SK-N-SH treated with all-trans-retinoic acid at 6 μM for 48 hours (cell line): ENCODE measurements around the gene MUC2.

ENCODE experiments used
- ATAC-seq: fragments of 200-7000 bp; cut with Tn5 transposase; 3 replicates; pipeline ENCODE4 v1.9.1; 2020; ENCODE audit warnings: mild to moderate bottlenecking, moderate library complexity
- ARNTL ChIP-seq: fragments of 450-650 bp; formaldehyde crosslinking; IDR thresholded peaks from 2 replicates; pipeline ENCODE4 v1.5.0; 2020; ENCODE audit warnings: low read depth, mild to moderate bottlenecking, moderate library complexity, borderline replicate concordance
- CSDC2 ChIP-seq: fragments of 250-450 bp; sonication (Bioruptor Pico); IDR thresholded peaks from 2 replicates; pipeline ENCODE4 v1.5.0; 2020; ENCODE audit warnings: mild to moderate bottlenecking, moderate library complexity
- ESRRG ChIP-seq: fragments of 250-450 bp; sonication (Bioruptor Pico); IDR thresholded peaks from 2 replicates; pipeline ENCODE4 v1.6.1; 2021; ENCODE audit warnings: mild to moderate bottlenecking
- GLIS3 ChIP-seq: fragments of 250-450 bp; sonication (Bioruptor Pico); IDR thresholded peaks from 2 replicates; pipeline ENCODE4 v1.5.0; 2020; ENCODE audit warnings: mild to moderate bottlenecking, moderate library complexity
- ISL1 ChIP-seq: fragments of 250-450 bp; sonication (Bioruptor Pico); IDR thresholded peaks from 2 replicates; pipeline ENCODE4 v2.1.2; 2022; ENCODE audit warnings: mild to moderate bottlenecking, moderate library complexity
- OSR1 ChIP-seq: fragments of 250-450 bp; sonication (Bioruptor Pico); IDR thresholded peaks from 2 replicates; pipeline ENCODE4 v1.8.0; 2022; ENCODE audit warnings: moderate library complexity, mild to moderate bottlenecking, inconsistent platforms
- PPARA ChIP-seq: fragments of 250-450 bp; sonication (Bioruptor Pico); IDR thresholded peaks from 2 replicates; pipeline ENCODE4 v1.5.0; 2020; ENCODE audit warnings: mild to moderate bottlenecking, borderline replicate concordance
- RARB ChIP-seq: fragments of 250-450 bp; sonication (Bioruptor Pico); IDR thresholded peaks from 2 replicates; pipeline ENCODE4 v1.8.0; 2021; ENCODE audit warnings: mild to moderate bottlenecking, moderate library complexity
- SNAI2 ChIP-seq: fragments of 250-450 bp; sonication (Bioruptor Pico); IDR thresholded peaks from 2 replicates; pipeline ENCODE4 v1.5.0; 2020; ENCODE audit warnings: mild to moderate bottlenecking, moderate library complexity
- TOX ChIP-seq: fragments of 250-450 bp; sonication (Bioruptor Pico); IDR thresholded peaks from 2 replicates; pipeline ENCODE4 v1.8.0; 2021; ENCODE audit warnings: mild to moderate bottlenecking, moderate library complexity, borderline replicate concordance
- ZC3H10 ChIP-seq: fragments of 250-450 bp; sonication (Bioruptor Pico); IDR thresholded peaks from 2 replicates; pipeline ENCODE4 v1.5.1; 2021; ENCODE audit warnings: mild to moderate bottlenecking, moderate library complexity
- ZFP3 ChIP-seq: fragments of 250-450 bp; sonication (Bioruptor Pico); IDR thresholded peaks from 2 replicates; pipeline ENCODE4 v1.5.0; 2020; ENCODE audit warnings: mild to moderate bottlenecking, moderate library complexity
- ZFP30 ChIP-seq: fragments of 450-650 bp; formaldehyde crosslinking; IDR thresholded peaks from 2 replicates; pipeline ENCODE4 v1.5.0; 2022; ENCODE audit warnings: mild to moderate bottlenecking, moderate library complexity
- ZNF70 ChIP-seq: fragments of 450-650 bp; formaldehyde crosslinking; IDR thresholded peaks from 2 replicates; pipeline ENCODE4 v1.5.0; 2020; ENCODE audit warnings: mild to moderate bottlenecking, moderate library complexity
- ZNF8 ChIP-seq: fragments of 450-650 bp; formaldehyde crosslinking; IDR thresholded peaks from 2 replicates; pipeline ENCODE4 v1.5.0; 2020; ENCODE audit warnings: mild to moderate bottlenecking, moderate library complexity
- TF ChIP-seq, protein P1 (sequence below): fragments of 250-450 bp; sonication (Bioruptor Pico); IDR thresholded peaks from 2 replicates; pipeline ENCODE4 v1.8.0; 2021; ENCODE audit warnings: low read depth, mild to moderate bottlenecking, moderate library complexity, borderline replicate concordance
- TF ChIP-seq, protein P2 (sequence below): fragments of 250-450 bp; sonication (Bioruptor Pico); IDR thresholded peaks from 2 replicates; pipeline ENCODE4 v1.5.1; 2020; ENCODE audit warnings: low read depth, mild to moderate bottlenecking, moderate library complexity
- TF ChIP-seq, protein P3 (sequence below): fragments of 250-450 bp; sonication (Bioruptor Pico); IDR thresholded peaks from 2 replicates; pipeline ENCODE4 v1.8.0; 2020; ENCODE audit warnings: mild to moderate bottlenecking, moderate library complexity, borderline replicate concordance
- TF ChIP-seq, protein P4 (sequence below): fragments of 250-450 bp; sonication (Bioruptor Pico); IDR thresholded peaks from 2 replicates; pipeline ENCODE4 v1.5.1; 2021; ENCODE audit warnings: mild to moderate bottlenecking, moderate library complexity
- TF ChIP-seq, protein P5 (sequence below): fragments of 250-450 bp; sonication (Bioruptor Pico); IDR thresholded peaks from 2 replicates; pipeline ENCODE4 v1.5.0; 2020; ENCODE audit warnings: mild to moderate bottlenecking, moderate library complexity

Gene MUC2

DNA sequence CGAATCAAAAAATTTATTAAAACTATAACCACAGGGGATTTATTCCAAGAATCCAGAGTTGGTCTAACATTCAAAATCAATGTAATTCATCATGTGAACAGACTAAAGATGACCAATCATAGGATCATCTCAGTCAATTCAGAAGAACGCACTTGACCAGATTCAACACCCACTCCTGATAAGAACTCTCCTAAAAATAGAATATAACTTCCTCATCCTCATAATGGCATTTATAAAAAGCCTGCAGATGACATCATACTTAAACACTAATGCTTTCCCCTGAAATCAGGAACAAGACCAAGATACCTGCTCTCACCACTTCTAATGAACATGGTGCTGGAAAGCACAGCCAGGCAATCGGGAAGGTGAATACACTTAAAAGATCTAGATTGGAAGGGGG lies 10.5 kb upstream of the MUC2 start:
- no peak for ATAC-seq
- TF ChIP-seq ESRRG (CRISPR knock-in tag), result no peak
- TF ChIP-seq, protein P1, sequence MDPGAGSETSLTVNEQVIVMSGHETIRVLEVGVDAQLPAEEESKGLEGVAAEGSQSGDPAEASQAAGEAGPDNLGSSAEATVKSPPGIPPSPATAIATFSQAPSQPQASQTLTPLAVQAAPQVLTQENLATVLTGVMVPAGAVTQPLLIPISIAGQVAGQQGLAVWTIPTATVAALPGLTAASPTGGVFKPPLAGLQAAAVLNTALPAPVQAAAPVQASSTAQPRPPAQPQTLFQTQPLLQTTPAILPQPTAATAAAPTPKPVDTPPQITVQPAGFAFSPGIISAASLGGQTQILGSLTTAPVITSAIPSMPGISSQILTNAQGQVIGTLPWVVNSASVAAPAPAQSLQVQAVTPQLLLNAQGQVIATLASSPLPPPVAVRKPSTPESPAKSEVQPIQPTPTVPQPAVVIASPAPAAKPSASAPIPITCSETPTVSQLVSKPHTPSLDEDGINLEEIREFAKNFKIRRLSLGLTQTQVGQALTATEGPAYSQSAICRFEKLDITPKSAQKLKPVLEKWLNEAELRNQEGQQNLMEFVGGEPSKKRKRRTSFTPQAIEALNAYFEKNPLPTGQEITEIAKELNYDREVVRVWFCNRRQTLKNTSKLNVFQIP, result no peak
- TF ChIP-seq, protein P2, sequence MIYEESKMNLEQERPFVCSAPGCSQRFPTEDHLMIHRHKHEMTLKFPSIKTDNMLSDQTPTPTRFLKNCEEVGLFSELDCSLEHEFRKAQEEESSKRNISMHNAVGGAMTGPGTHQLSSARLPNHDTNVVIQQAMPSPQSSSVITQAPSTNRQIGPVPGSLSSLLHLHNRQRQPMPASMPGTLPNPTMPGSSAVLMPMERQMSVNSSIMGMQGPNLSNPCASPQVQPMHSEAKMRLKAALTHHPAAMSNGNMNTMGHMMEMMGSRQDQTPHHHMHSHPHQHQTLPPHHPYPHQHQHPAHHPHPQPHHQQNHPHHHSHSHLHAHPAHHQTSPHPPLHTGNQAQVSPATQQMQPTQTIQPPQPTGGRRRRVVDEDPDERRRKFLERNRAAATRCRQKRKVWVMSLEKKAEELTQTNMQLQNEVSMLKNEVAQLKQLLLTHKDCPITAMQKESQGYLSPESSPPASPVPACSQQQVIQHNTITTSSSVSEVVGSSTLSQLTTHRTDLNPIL (CRISPR knock-in tag), result no peak
- TF ChIP-seq, protein P3, sequence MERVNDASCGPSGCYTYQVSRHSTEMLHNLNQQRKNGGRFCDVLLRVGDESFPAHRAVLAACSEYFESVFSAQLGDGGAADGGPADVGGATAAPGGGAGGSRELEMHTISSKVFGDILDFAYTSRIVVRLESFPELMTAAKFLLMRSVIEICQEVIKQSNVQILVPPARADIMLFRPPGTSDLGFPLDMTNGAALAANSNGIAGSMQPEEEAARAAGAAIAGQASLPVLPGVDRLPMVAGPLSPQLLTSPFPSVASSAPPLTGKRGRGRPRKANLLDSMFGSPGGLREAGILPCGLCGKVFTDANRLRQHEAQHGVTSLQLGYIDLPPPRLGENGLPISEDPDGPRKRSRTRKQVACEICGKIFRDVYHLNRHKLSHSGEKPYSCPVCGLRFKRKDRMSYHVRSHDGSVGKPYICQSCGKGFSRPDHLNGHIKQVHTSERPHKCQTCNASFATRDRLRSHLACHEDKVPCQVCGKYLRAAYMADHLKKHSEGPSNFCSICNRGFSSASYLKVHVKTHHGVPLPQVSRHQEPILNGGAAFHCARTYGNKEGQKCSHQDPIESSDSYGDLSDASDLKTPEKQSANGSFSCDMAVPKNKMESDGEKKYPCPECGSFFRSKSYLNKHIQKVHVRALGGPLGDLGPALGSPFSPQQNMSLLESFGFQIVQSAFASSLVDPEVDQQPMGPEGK (CRISPR knock-in tag), result no peak
- no peak for TF ChIP-seq ARNTL (CRISPR knock-in tag)
- TF ChIP-seq, all 23 proteins: peak for 0

DNA sequence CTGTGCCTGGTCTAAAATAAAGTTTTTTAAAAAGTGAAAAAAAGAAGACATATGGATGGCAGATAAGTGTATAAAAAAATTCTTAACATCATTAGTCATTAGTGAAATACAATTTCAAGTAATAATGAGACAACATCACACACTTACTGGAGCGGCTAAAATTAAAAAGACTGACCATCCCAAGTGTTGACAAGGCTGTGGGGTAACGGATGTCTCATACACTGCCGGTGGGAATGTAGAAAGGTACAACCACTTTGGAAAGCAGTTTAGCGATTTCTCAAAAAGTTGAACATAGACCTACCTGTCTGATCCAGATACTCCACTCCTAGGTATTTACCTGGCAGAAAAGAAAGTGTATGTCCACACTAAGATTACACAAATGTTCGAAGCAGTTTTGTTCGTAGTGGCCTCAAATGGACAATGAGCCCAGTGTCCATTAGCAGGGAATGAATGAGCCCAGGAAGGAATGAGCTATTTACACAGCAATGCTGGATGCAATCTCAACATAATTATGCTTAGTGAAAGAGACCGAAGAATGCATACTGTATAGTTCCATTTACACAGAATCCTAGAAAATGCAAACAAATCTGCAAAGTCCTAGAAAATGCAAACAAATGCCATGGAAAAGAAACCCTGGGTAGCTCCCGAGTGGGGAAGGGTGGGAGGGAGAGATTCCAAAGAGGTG lies 6.7 kb upstream of the MUC2 start:
- ATAC-seq, result no peak
- TF ChIP-seq, protein P2 (CRISPR knock-in tag), result no peak
- no peak for TF ChIP-seq ZFP3 (CRISPR knock-in tag)
- no peak for TF ChIP-seq ESRRG (CRISPR knock-in tag)
- TF ChIP-seq, protein P3 (CRISPR knock-in tag), result no peak
- TF ChIP-seq ZNF8 (CRISPR knock-in tag), result no peak
- no peak for TF ChIP-seq ISL1 (CRISPR knock-in tag)
- TF ChIP-seq PPARA, result no peak
- no peak for TF ChIP-seq SNAI2
- TF ChIP-seq ZC3H10 (CRISPR knock-in tag), result no peak
- no peak for TF ChIP-seq OSR1 (CRISPR knock-in tag)

DNA sequence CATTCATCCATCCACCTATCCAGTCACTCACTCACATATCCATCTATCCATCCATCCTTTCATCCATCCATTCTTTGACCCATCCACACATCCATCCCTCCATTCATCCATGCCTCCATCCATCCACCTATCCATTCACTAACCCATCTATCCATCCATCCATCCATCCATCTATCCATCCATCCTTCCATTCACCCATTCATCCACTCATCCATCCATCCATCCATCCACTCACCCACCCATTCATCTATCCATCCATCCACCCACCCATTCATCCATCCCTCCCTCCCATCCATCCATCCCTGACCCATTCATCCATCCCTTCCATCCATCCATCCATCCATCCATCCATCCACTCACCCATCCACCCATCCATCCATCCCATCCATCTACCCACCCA lies 4.9 kb upstream of the MUC2 start:
- ATAC-seq, result no peak
- TF ChIP-seq, protein P4, sequence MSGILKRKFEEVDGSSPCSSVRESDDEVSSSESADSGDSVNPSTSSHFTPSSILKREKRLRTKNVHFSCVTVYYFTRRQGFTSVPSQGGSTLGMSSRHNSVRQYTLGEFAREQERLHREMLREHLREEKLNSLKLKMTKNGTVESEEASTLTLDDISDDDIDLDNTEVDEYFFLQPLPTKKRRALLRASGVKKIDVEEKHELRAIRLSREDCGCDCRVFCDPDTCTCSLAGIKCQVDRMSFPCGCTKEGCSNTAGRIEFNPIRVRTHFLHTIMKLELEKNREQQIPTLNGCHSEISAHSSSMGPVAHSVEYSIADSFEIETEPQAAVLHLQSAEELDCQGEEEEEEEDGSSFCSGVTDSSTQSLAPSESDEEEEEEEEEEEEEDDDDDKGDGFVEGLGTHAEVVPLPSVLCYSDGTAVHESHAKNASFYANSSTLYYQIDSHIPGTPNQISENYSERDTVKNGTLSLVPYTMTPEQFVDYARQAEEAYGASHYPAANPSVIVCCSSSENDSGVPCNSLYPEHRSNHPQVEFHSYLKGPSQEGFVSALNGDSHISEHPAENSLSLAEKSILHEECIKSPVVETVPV (CRISPR knock-in tag), result no peak
- TF ChIP-seq ZNF8 (CRISPR knock-in tag) (no peak), CSDC2 (CRISPR knock-in tag) (no peak), OSR1 (CRISPR knock-in tag) (no peak), TOX (CRISPR knock-in tag) (no peak), GLIS3 (no peak), PPARA (no peak), ZFP30 (CRISPR knock-in tag) (no peak), ZC3H10 (CRISPR knock-in tag) (no peak), ARNTL (CRISPR knock-in tag) (no peak), RARB (no peak), ZNF70 (no peak), ZFP3 (CRISPR knock-in tag) (no peak), SNAI2 (no peak)
- TF ChIP-seq, protein P5, sequence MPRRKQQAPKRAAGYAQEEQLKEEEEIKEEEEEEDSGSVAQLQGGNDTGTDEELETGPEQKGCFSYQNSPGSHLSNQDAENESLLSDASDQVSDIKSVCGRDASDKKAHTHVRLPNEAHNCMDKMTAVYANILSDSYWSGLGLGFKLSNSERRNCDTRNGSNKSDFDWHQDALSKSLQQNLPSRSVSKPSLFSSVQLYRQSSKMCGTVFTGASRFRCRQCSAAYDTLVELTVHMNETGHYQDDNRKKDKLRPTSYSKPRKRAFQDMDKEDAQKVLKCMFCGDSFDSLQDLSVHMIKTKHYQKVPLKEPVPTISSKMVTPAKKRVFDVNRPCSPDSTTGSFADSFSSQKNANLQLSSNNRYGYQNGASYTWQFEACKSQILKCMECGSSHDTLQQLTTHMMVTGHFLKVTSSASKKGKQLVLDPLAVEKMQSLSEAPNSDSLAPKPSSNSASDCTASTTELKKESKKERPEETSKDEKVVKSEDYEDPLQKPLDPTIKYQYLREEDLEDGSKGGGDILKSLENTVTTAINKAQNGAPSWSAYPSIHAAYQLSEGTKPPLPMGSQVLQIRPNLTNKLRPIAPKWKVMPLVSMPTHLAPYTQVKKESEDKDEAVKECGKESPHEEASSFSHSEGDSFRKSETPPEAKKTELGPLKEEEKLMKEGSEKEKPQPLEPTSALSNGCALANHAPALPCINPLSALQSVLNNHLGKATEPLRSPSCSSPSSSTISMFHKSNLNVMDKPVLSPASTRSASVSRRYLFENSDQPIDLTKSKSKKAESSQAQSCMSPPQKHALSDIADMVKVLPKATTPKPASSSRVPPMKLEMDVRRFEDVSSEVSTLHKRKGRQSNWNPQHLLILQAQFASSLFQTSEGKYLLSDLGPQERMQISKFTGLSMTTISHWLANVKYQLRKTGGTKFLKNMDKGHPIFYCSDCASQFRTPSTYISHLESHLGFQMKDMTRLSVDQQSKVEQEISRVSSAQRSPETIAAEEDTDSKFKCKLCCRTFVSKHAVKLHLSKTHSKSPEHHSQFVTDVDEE (CRISPR knock-in tag), result no peak
- TF ChIP-seq, protein P2 (CRISPR knock-in tag), result no peak
- TF ChIP-seq, protein P3 (CRISPR knock-in tag), result no peak
